RPMI8226 (cell line): ENCODE measurements around the gene KLF1.
A peak's percentile ranks its signal among the peaks of the same experiment; 100 is the strongest.
"Not testable (repeated sequence)": the region's sequence is repeated elsewhere in the genome, so short reads cannot be mapped to it uniquely, and the experiment has no call there.

Experiments
- DNase-seq: peaks from one replicate; pipeline ENCODE4 v3.0.0-alpha.2; 2015

The KLF1 gene

GRCh38 chr19:12886969-12887747, at the start of gene KLF1:
TSS of gene KLF1 (minus strand) at chr19:12887201. CDS start at chr19:12887140, 61 bp downstream.
- no peak for DNase-seq

- DNase-seq, result peak; percentile 66
These were observed 49.6 kb upstream of the KLF1 start for GRCh38 chr19:12936582-12936981.

GRCh38 chr19:12935071-12935470, 48.1 kb upstream of the KLF1 start:
- DNase-seq, result no peak

- peak; percentile 94 for DNase-seq
These were observed 46.5 kb upstream of the KLF1 start, which contains the start of gene FARSA for GRCh38 chr19:12933287-12934072. TSS of gene FARSA (minus strand) at chr19:12933711. CDS start at chr19:12933696, 15 bp downstream.

- DNase-seq, result no peak
These were observed 45.6 kb upstream of the KLF1 start for GRCh38 chr19:12932392-12933286.

GRCh38 chr19:12930002-12930645, 43.1 kb upstream of the KLF1 start:
- no peak for DNase-seq

GRCh38 chr19:12924621-12925310, 37.8 kb upstream of the KLF1 start:
- DNase-seq, result no peak

- no peak for DNase-seq
These were observed 36.0 kb upstream of the KLF1 start for GRCh38 chr19:12922959-12923358.

- no peak for DNase-seq
These were observed 34.0 kb upstream of the KLF1 start for GRCh38 chr19:12921047-12921446.

GRCh38 chr19:12918253-12918652, 31.3 kb upstream of the KLF1 start:
- DNase-seq, result no peak

- not testable (repeated sequence) for DNase-seq
These were observed 28.9 kb upstream of the KLF1 start for GRCh38 chr19:12915860-12916259.

- peak; percentile 67 for DNase-seq
These were observed 27.1 kb upstream of the KLF1 start for GRCh38 chr19:12913851-12914690.

- no peak for DNase-seq
These were observed 26.1 kb upstream of the KLF1 start for GRCh38 chr19:12913011-12913561.

GRCh38 chr19:12912571-12912970, 25.6 kb upstream of the KLF1 start:
- DNase-seq, result no peak

- DNase-seq, result no peak
These were observed 20.2 kb upstream of the KLF1 start for GRCh38 chr19:12907166-12907565.

- no peak for DNase-seq
These were observed 13.0 kb upstream of the KLF1 start for GRCh38 chr19:12899891-12900518.

GRCh38 chr19:12896460-12896859, 9.5 kb upstream of the KLF1 start:
- DNase-seq, result no peak

GRCh38 chr19:12893582-12893981, 6.6 kb upstream of the KLF1 start:
- no peak for DNase-seq

- no peak for DNase-seq
These were observed 4.6 kb upstream of the KLF1 start for GRCh38 chr19:12891553-12892021.
